ENCODE data around the gene PHOX2A.

The PHOX2A gene

GRCh38 chr11:72249961-72250360 lies 6.0 kb upstream of the PHOX2A start:
- no peak for DNase-seq (ENCODE audit: low read depth in 2 of 2)

GRCh38 chr11:72247584-72247983 lies 3.6 kb upstream of the PHOX2A start:
- no peak for DNase-seq (ENCODE audit: low read depth in 2 of 2)

DNA sequence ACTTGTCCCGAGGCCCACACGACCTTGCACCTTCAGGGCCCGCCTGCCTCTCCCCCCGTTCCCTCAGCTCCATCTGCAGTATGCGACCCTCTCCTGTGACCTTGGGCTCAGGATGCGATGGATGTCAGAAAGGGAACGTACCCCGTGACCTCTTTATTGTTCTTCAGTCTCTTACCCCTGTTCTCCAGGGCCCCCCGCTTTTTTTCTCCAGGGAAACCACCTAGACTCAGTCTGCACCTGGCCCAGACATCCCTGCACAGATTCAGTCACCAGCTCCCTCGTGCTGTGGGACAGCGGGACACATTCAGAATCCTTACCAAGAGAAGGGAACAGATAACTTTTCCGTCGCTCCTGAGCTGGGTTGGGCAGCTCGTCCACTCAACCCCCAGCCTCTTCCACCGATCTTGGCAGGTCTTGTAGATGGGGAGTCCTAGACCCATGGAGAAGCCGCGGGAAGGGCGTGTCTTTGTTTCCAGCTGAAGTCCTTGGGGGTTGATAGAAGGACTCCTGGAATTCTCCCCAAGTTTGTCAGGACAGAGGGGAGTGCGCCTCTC lies 1.4 kb upstream of the PHOX2A start:
- DNase-seq (ENCODE audit: low read depth in 2 of 2) = no peak

- no peak for DNase-seq (ENCODE audit: low read depth in 2 of 2)
Measured at GRCh38 chr11:72244361-72245262, 636 bp upstream of the PHOX2A start.

GRCh38 chr11:72243173-72244059 lies 560 bp downstream of the PHOX2A start:
- DNase-seq (ENCODE audit: low read depth in 2 of 2) = no peak

- DNase-seq (ENCODE audit: low read depth in 2 of 2) = no peak
Measured at GRCh38 chr11:72242141-72242540, 1.8 kb downstream of the PHOX2A start.

DNA sequence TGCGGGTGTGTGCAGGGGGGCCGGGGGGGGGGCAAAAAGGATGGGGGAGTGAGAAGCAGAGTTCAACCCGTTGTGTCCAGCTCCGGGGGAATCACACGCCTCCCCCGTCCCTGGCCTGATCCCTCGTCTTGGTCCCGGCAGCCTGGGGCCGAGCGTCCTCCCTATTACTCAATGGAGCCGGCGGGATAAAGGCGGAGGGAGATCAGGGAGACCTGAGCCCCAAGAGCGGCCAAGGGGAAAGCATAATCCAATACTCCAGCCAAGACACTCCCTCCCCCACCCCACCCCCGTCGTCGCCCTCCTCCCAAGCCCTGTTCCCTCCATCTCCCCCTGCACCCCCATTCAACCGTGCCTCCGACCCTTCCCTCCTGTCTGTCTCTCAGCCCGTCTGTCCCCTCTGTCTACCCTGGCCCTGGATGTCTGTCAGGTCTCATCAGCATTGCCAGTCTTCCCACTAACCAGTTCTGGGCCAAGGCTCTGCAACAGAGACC lies 2.6 kb downstream of the PHOX2A start:
- no peak for DNase-seq (ENCODE audit: low read depth in 2 of 2)

DNA sequence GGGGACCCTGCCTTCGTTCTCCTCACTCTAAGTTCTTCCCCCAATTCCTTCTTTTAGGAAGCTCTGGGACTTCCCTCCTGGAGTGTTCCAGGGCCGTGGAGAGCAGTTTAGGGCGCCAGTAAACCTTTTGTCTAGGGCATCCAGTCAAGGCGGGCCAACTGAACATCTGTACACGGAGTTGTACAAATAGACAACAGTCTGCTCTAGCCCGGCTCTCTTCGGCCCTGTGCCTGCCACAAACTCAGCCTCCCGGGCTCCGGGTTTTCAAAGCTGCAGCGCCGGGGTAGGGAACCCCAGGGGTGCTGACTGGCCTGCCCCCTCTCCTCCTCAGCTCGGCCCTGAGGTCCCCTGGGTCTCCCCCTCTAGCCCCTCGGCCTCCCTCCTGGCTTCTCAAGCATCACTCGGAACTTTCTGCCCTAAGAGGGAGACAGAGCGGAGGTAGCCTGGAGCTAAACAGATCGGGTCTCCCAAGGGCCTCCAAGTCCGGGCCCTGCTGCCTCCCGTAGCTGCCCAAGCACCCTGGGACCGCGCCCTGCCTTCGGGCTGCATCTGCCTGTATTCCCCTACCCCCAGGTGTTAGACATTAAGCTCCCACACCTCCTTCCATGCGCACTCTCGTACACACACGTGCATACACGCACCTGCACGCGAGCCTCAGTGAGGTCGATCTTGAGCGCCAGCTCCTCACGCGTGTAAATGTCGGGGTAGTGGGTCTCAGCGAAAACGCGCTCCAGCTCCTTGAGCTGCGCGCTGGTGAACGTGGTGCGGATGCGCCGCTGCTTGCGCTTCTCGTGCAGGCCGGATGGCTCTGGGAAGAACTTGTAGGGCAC lies 3.3 kb downstream of the PHOX2A start:
- no peak for DNase-seq (ENCODE audit: low read depth in 2 of 2)

GRCh38 chr11:72239849-72240460 lies 4.0 kb downstream of the PHOX2A start:
- no peak for DNase-seq (ENCODE audit: low read depth in 2 of 2)

DNA sequence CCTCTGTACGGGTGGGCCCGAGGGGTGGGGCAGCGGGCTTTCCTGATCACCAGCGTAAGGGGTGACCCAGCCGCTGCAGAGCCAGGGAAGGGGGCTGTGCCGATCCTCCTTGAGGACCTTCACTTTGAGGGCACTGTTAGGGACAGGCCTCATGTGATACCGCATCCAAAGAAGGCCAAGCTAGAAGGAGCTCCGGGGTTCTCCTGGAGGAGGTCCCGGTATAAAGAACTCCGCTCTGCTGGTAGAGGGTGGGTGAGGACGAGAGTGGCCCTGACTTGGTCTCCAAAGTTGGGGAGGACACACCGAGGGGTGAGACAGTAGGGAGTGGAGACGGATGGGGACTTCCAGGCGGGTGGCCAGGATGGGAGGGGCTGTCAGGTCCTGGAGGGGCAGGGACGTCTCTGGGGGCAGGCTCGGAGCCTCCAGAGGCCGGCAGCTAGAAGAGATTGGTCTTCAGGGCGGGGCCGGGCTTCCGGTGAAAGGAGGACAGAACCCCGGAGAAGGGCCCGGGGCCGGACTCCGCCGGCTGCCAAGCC lies 4.6 kb downstream of the PHOX2A start:
- DNase-seq (ENCODE audit: low read depth in 2 of 2) = no peak

GRCh38 chr11:72238492-72239312 lies 5.3 kb downstream of the PHOX2A start:
- no peak for DNase-seq (ENCODE audit: low read depth in 2 of 2)

GRCh38 chr11:72238040-72238450 lies 5.9 kb downstream of the PHOX2A start:
- peak in 1 of 2 donors; percentile 19 for DNase-seq (ENCODE audit: low read depth in 2 of 2)

GRCh38 chr11:72237112-72237931 lies 6.7 kb downstream of the PHOX2A start:
- no peak for DNase-seq (ENCODE audit: low read depth in 2 of 2)

GRCh38 chr11:72236774-72237111 lies 7.2 kb downstream of the PHOX2A start:
- DNase-seq (ENCODE audit: low read depth in 2 of 2) = no peak

DNA sequence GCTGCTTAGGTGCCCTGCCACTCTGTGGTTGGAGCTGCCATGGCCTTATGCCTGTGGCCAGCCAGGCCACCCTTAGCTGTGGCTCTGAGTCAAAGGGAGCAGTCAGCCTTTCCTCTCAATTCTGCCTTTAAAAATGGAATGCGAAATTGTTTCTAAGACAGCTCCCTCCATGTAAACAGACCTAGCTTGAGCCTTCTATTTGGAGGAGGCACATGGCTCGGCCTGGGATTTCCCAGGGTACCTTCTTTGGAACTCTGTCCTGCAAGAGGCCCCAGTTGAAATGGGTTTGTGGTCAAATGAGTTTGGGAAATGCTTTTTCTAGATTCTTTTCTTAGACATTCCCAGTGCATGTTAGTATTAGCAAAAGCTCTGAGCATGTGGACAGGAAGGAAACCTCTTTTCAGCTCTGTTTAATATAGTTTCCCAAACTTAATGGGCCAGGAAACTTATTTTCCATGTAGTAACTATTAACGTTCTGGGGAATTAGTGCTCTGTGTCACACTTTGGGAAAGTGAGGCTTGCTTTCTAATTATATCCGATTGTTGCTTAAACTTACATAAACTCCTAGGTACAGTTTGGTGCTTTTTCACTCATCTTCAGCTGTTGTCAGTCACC lies 7.8 kb downstream of the PHOX2A start:
- no peak for DNase-seq (ENCODE audit: low read depth in 2 of 2)

- no peak for DNase-seq (ENCODE audit: low read depth in 2 of 2)
Measured at GRCh38 chr11:72235351-72236057, 8.5 kb downstream of the PHOX2A start.

DNA sequence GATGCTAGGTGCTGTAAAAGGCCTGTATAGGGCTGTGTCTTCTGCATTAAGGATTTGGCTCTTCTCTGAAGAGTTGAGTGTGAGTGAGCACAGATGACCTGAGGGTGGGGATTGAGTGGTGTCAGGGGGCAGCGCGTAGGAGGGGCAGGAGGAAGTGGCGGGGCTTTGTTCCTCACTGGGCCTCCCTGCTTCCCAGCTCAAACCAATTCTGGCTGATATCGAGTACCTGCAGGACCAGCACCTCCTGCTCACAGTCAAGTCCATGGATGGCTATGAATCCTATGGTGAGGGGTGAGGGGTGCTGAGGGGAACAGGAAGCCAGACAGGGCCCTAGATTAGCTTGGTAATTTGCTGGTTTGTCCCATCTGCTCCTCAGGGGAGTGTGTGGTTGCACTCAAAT lies 9.1 kb downstream of the PHOX2A start:
- no peak for DNase-seq (ENCODE audit: low read depth in 2 of 2)

DNA sequence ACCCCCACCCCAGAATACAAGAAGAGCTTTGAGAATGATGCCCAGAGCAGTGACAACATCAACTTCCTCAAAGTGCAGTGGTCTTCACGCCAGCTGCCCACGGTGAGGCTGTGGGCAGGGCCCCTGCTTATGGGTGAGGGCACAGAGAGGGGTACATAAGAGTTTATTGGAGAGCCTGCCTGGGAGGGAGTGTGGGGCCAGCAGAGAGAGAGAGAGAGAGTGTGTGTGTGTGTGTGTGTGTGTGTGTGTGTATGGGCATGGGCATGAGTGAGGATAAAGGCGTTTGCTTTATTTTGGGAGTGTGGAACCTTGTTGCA lies 9.5 kb downstream of the PHOX2A start:
- no peak for DNase-seq (ENCODE audit: low read depth in 2 of 2)
